Keratinocyte (primary cell): Measurements from ENCODE around the gene MYPOP. TPM values are rescaled to one million over a fixed set of nuclear protein-coding genes. Genes with fewer than 3 reads are reported as not detected.
"Not testable (repeated sequence)": the region's sequence is repeated elsewhere in the genome, so short reads cannot be mapped to it uniquely, and the experiment has no call there.

Source experiments
- DNase-seq: peaks from one replicate; pipeline ENCODE4 v3.0.0-alpha.2; 2011; ENCODE audit warnings: low read depth, missing footprints, low spot score
- FAIRE-seq: peaks from 2 replicates; lab custom pipeline; 2011; peaks lifted over from hg19 to GRCh38; lab: Jason Lieb, UNC
- H2AFZ ChIP-seq: 2 replicates; pipeline ENCODE4 v1.6.0; 2012; ENCODE audit warnings: low read length, control low read depth, inconsistent platforms; ENCODE audit not compliant: control insufficient read depth
- H3K27ac ChIP-seq: 2 replicates; pipeline ENCODE4 v1.5.1; 2011; ENCODE audit warnings: low read length; ENCODE audit not compliant: control insufficient read depth, insufficient read depth
- H3K27me3 ChIP-seq: 3 replicates; pipeline ENCODE4 v1.6.0; 2011; ENCODE audit warnings: low read length; ENCODE audit not compliant: control insufficient read depth, insufficient read depth; ENCODE audit errors: extremely low read depth
- H3K36me3 ChIP-seq, 2 experiments: 2 replicates in 1 of 2; 3 replicates in 1 of 2; pipeline ENCODE4 v1.5.1; 2011; ENCODE audit warnings: low read length in 2 of 2, mild to moderate bottlenecking in 1 of 2; ENCODE audit not compliant: control insufficient read depth in 2 of 2, insufficient read depth in 2 of 2; ENCODE audit errors: extremely low read depth in 1 of 2
- H3K4me1 ChIP-seq: 3 replicates; pipeline ENCODE4 v1.5.1; 2011; ENCODE audit warnings: low read length; ENCODE audit not compliant: control insufficient read depth, insufficient read depth; ENCODE audit errors: extremely low read depth
- H3K4me2 ChIP-seq: 3 replicates; pipeline ENCODE4 v1.6.0; 2011; ENCODE audit warnings: low read depth, low read length; ENCODE audit not compliant: control insufficient read depth, insufficient read depth; ENCODE audit errors: extremely low read depth
- H3K4me3 ChIP-seq, 3 experiments: fragments of 200-600 bp in 1 of 3; sonication (generic) in 1 of 3; 2 replicates in 2 of 3; 3 replicates in 1 of 3; pipeline ENCODE4 v1.5.1; 2011 to 2016; ENCODE audit warnings: low read length in 3 of 3, mild to moderate bottlenecking in 3 of 3, control low read depth in 2 of 3, inconsistent platforms in 1 of 3, low read depth in 1 of 3, mixed read lengths in 1 of 3, mixed run types in 1 of 3, moderate library complexity in 1 of 3; ENCODE audit not compliant: control insufficient read depth in 2 of 3, insufficient read depth in 2 of 3; ENCODE audit errors: extremely low read depth in 1 of 3
- H3K79me2 ChIP-seq: 2 replicates; pipeline ENCODE4 v1.6.0; 2012; ENCODE audit warnings: low read length; ENCODE audit not compliant: control insufficient read depth, insufficient read depth
- H3K9ac ChIP-seq: 3 replicates; pipeline ENCODE4 v1.6.0; 2011; ENCODE audit warnings: low read length; ENCODE audit not compliant: control insufficient read depth, insufficient read depth; ENCODE audit errors: extremely low read depth
- H3K9me1 ChIP-seq: 3 replicates; pipeline ENCODE4 v1.6.0; 2011; ENCODE audit warnings: low read length; ENCODE audit not compliant: control insufficient read depth, insufficient read depth; ENCODE audit errors: extremely low read depth
- H3K9me3 ChIP-seq: 2 replicates; pipeline ENCODE4 v1.5.1; 2012; ENCODE audit warnings: low read depth, low read length; ENCODE audit not compliant: control insufficient read depth
- H4K20me1 ChIP-seq: 3 replicates; pipeline ENCODE4 v1.6.0; 2011; ENCODE audit warnings: low read length; ENCODE audit not compliant: control insufficient read depth, insufficient read depth; ENCODE audit errors: extremely low read depth
- CTCF ChIP-seq, 3 experiments: IDR thresholded peaks in 1 of 3; conservative IDR thresholded peaks in 1 of 3; optimal IDR thresholded peaks in 1 of 3; 2 replicates in 2 of 3; 3 replicates in 1 of 3; pipeline versions ENCODE3 to v1.5.1; 2011; ENCODE audit warnings: low read length in 3 of 3, mild to moderate bottlenecking in 3 of 3, moderate library complexity in 2 of 3, control low read depth in 1 of 3, inconsistent platforms in 1 of 3; ENCODE audit not compliant: insufficient read depth in 2 of 3; ENCODE audit errors: extremely low read depth in 1 of 3
- EZH2 ChIP-seq: IDR thresholded peaks from one replicate; pipeline ENCODE4 v1.6.1; 2012; ENCODE audit warnings: inconsistent platforms, mild to moderate bottlenecking, low read length, moderate library complexity
- dilution Hi-C: fragments of 300-500 bp; cut with MboI; formaldehyde crosslinking; loops from one replicate; pipeline ENCODE4 v1.7.0; 2020; ENCODE audit warnings: low sequenced_read_pairs; ENCODE audit not compliant: extremely low pct_ligation_motif_present
- polyA plus RNA-seq, 5 experiments: library from polyadenylated mRNA; depleted of rRNA in 3 of 5; stranded (reverse) in 3 of 5; stranded (forward) in 1 of 5; unstranded in 1 of 5; fragments of >200 nt; gene quantifications; 1 replicate in 1 of 5; 2 replicates in 3 of 5; 3 replicates in 1 of 5; pipeline versions ENCODE4 v1.2.1 to v1.2.3, GENCODE V29; 2011 to 2012; ENCODE audit warnings: missing spikeins in 2 of 5, low read depth in 1 of 5, low replicate concordance in 1 of 5

The MYPOP gene
- polyA plus RNA-seq, 1 donor (not counting 4 experiments of a cell fraction or from before 2014, with no cell fraction given), result 1.3 TPM

GRCh38 chr19:45870798-45871197 is 31.6 kb downstream of the MYPOP start:
- H3K4me1 ChIP-seq, result no peaks in the 10 kb centered on the region
- H3K9ac ChIP-seq, result no peak overlapping the region
- H3K4me2 ChIP-seq, result no peak overlapping the region
- no peak for TF ChIP-seq CTCF (optimal IDR thresholded peaks at IDR 0.05 in 1 of 3, IDR thresholded peaks at IDR 0.05 in 1 of 3, conservative IDR thresholded peaks at IDR 0.05 in 1 of 3; ENCODE audit: extremely low read depth in 1 of 3, insufficient read depth in 2 of 3, low read length in 3 of 3)
- TF ChIP-seq EZH2, result no peak
- H3K27ac ChIP-seq, result no peak overlapping the region
- no peaks in the 10 kb centered on the region for H3K79me2 ChIP-seq
- no peaks in the 10 kb centered on the region for H3K9me3 ChIP-seq
- FAIRE-seq (no peak), DNase-seq (no peak)
- H3K27me3 ChIP-seq, result peaks cover 11% of the 10 kb centered on the region
- no peaks in the 10 kb centered on the region for H4K20me1 ChIP-seq
- no peak overlapping the region for H3K4me3 ChIP-seq
- no peaks in the 10 kb centered on the region for H3K36me3 ChIP-seq
- H2AFZ ChIP-seq, result no peak overlapping the region
- H3K9me1 ChIP-seq, result no peaks in the 10 kb centered on the region
- dilution Hi-C loops, result no loop called here

GRCh38 chr19:45867241-45867640 is 35.2 kb downstream of the MYPOP start:
- H3K9me1 ChIP-seq, H2AFZ ChIP-seq, H3K4me1 ChIP-seq, H4K20me1 ChIP-seq, H3K27ac ChIP-seq, H3K4me2 ChIP-seq, H3K4me3 ChIP-seq, H3K9ac ChIP-seq, FAIRE-seq, dilution Hi-C loops, H3K79me2 ChIP-seq, DNase-seq, H3K9me3 ChIP-seq, H3K36me3 ChIP-seq: not testable (repeated sequence)
- peaks cover 37% of the 10 kb centered on the region for H3K27me3 ChIP-seq
